MCF 10A (cell line): ENCODE measurements around the gene LRRC74B. TPM values are rescaled to one million over a fixed set of nuclear protein-coding genes. Genes with fewer than 3 reads are reported as not detected.
A peak's percentile ranks its signal among the peaks of the same experiment; 100 is the strongest.

Source experiments
- BruUV-seq: library from RNA; stranded (reverse); fragments of 400-500 nt; replicated peaks from 2 replicates; lab custom pipeline; 2021; lab: Mats Ljungman, UMichigan
- CTCF ChIA-PET: fragments of 300-600 bp; sonication (Branson Sonifier 250); formaldehyde crosslinking; extraction: SDS; loops from one replicate; lab custom pipeline; 2021; ENCODE audit warnings: antibody characterized with exemption, inconsistent platforms; lab: Yijun Ruan, JAX
- POLR2A ChIA-PET: fragments of 300-600, 350-650 bp; sonication (Branson Sonifier 250); formaldehyde crosslinking; extraction: SDS; loops from one replicate; lab custom pipeline; 2020; ENCODE audit warnings: antibody characterized with exemption, inconsistent platforms; lab: Yijun Ruan, JAX
- DNase-seq: peaks from one replicate; pipeline ENCODE4 v3.0.0-alpha.2; 2018; ENCODE audit not compliant: unreplicated experiment
- H3K27ac Mint-ChIP-seq: one replicate; pipeline ENCODE4 v1.8.0; 2022; ENCODE audit warnings: mild to moderate bottlenecking, low read depth, mixed read lengths; ENCODE audit not compliant: unreplicated experiment
- H3K27me3 Mint-ChIP-seq: one replicate; pipeline ENCODE4 v1.8.0; 2022; ENCODE audit warnings: mixed read lengths; ENCODE audit not compliant: insufficient read depth, unreplicated experiment
- H3K36me3 Mint-ChIP-seq: one replicate; pipeline ENCODE4 v1.8.0; 2022; ENCODE audit warnings: mild to moderate bottlenecking, moderate library complexity, mixed read lengths; ENCODE audit not compliant: insufficient read depth, unreplicated experiment
- H3K4me1 Mint-ChIP-seq: one replicate; pipeline ENCODE4 v1.8.0; 2022; ENCODE audit warnings: mixed read lengths; ENCODE audit not compliant: insufficient read depth, unreplicated experiment
- H3K4me3 Mint-ChIP-seq: one replicate; pipeline ENCODE4 v1.8.0; 2022; ENCODE audit warnings: mild to moderate bottlenecking, moderate library complexity, mixed read lengths; ENCODE audit not compliant: unreplicated experiment
- H3K9me3 Mint-ChIP-seq: one replicate; pipeline ENCODE4 v1.8.0; 2022; ENCODE audit warnings: mixed read lengths; ENCODE audit not compliant: unreplicated experiment
- CTCF ChIP-seq: fragments of 200-600 bp; IDR thresholded peaks from one replicate; pipeline ENCODE4 v1.8.0; 2022; ENCODE audit warnings: antibody characterized with exemption, mild to moderate bottlenecking; ENCODE audit not compliant: unreplicated experiment
- intact Hi-C: fragments of 100-400 bp; cut with micrococcal nuclease; formaldehyde crosslinking; loops from 2 replicates; pipeline ENCODE4 v1.14.1; 2022
- total RNA-seq: library from RNA; stranded (reverse); gene quantifications from 2 replicates; pipeline ENCODE4 v1.2.3, GENCODE V29; 2022

LRRC74B gene
- total RNA-seq, 1 experiment from 2014 or later, result not detected

- Mint-ChIP-seq H3K27ac (no peak overlapping the region), H3K4me3 (no peak overlapping the region), H3K4me1 (peaks cover 22% of the 10 kb centered on the region), H3K9me3 (no peaks in the 10 kb centered on the region), H3K36me3 (peaks cover 8% of the 10 kb centered on the region), H3K27me3 (no peaks in the 10 kb centered on the region)
- no peak for DNase-seq
- POLR2A ChIA-PET, result interaction anchor here (0.6 to 3.5 kb wide), 4 partner anchors 10 to 56 kb away, joined by 3 to 17 read pairs (median 5); no protein-coding TSS in a partner anchor
- intact Hi-C loops, result no loop called here
- no peak for TF ChIP-seq CTCF
- CTCF ChIA-PET, result interaction anchor here (1.1 kb wide), 1 partner anchor 10 kb away, joined by 3 read pairs; the partner anchor contains the start of gene THAP7
- BruUV-seq, result no TSS peak
Measured at GRCh38 chr22:21012446-21013407, 33.0 kb upstream of the LRRC74B start.

GRCh38 chr22:21013657-21014201 is 32.0 kb upstream of the LRRC74B start:
- Mint-ChIP-seq H3K9me3 (no peaks in the 10 kb centered on the region), H3K27ac (no peak overlapping the region), H3K36me3 (peaks cover 9% of the 10 kb centered on the region), H3K4me3 (peak overlapping the region; percentile 80), H3K4me1 (peaks cover 22% of the 10 kb centered on the region), H3K27me3 (no peaks in the 10 kb centered on the region)
- CTCF ChIA-PET, result no interaction called here
- POLR2A ChIA-PET, result interaction anchor here (0.6 to 3.5 kb wide), 5 partner anchors 11 to 55 kb away, joined by 3 to 17 read pairs (median 5); no protein-coding TSS in a partner anchor
- no peak for TF ChIP-seq CTCF
- intact Hi-C loops, result no loop called here
- no TSS peak for BruUV-seq
- no peak for DNase-seq

- H3K27ac Mint-ChIP-seq, result no peak overlapping the region
- CTCF ChIA-PET, result interaction anchor here (0.6 kb wide), 1 partner anchor 11 kb away, joined by 4 read pairs; no protein-coding TSS in a partner anchor
- peaks cover 22% of the 10 kb centered on the region for H3K4me1 Mint-ChIP-seq
- H3K36me3 Mint-ChIP-seq, result peaks cover 9% of the 10 kb centered on the region
- H3K9me3 Mint-ChIP-seq, result no peaks in the 10 kb centered on the region
- no TSS peak for BruUV-seq
- peak overlapping the region; percentile 80 for H3K4me3 Mint-ChIP-seq
- peak; percentile 35 for DNase-seq
- TF ChIP-seq CTCF, result no peak
- POLR2A ChIA-PET, result interaction anchor here (0.6 to 3.5 kb wide), 8 partner anchors 11 to 1158 kb away, joined by 4 to 21 read pairs (median 6); partner anchors contain the start of gene THAP7
- intact Hi-C loops, result no loop called here
- H3K27me3 Mint-ChIP-seq, result no peaks in the 10 kb centered on the region
Measured at GRCh38 chr22:21014202-21014725, 31.5 kb upstream of the LRRC74B start.
